D341Med (cell line): ENCODE measurements around the gene OLFML3.

Experiments
- DNase-seq: peaks from one replicate; pipeline ENCODE4 v3.0.0; 2012; ENCODE audit warnings: low spot score

Gene OLFML3

GRCh38 chr1:113949007-113949406, 30.3 kb upstream of the OLFML3 start:
- DNase-seq = no peak

GRCh38 chr1:113950908-113951307, 28.4 kb upstream of the OLFML3 start:
- no peak for DNase-seq

GRCh38 chr1:113951719-113952118, 27.6 kb upstream of the OLFML3 start:
- no peak for DNase-seq

- no peak for DNase-seq
Measured at GRCh38 chr1:113957984-113958383, 21.3 kb upstream of the OLFML3 start.

- DNase-seq = no peak
Measured at GRCh38 chr1:113958691-113959090, 20.6 kb upstream of the OLFML3 start.

GRCh38 chr1:113963281-113963906, 15.9 kb upstream of the OLFML3 start:
- DNase-seq = no peak

- no peak for DNase-seq
Measured at GRCh38 chr1:113965703-113966412, 13.4 kb upstream of the OLFML3 start.

- DNase-seq = no peak
Measured at GRCh38 chr1:113972954-113973353, 6.3 kb upstream of the OLFML3 start.

GRCh38 chr1:113975211-113975895, 3.9 kb upstream of the OLFML3 start:
- DNase-seq = no peak

GRCh38 chr1:113976609-113977278, 2.5 kb upstream of the OLFML3 start:
- no peak for DNase-seq

GRCh38 chr1:113977906-113978305, 1.4 kb upstream of the OLFML3 start:
- no peak for DNase-seq

- no peak for DNase-seq
Measured at GRCh38 chr1:113980110-113980509, 836 bp downstream of the OLFML3 start.

GRCh38 chr1:113981962-113982931, 3.0 kb downstream of the OLFML3 start:
- DNase-seq = no peak

GRCh38 chr1:113982949-113983348, 3.7 kb downstream of the OLFML3 start:
- DNase-seq = no peak

GRCh38 chr1:113983391-113983790, 4.1 kb downstream of the OLFML3 start:
- DNase-seq = no peak

GRCh38 chr1:113983826-113984225, 4.6 kb downstream of the OLFML3 start:
- DNase-seq = no peak

GRCh38 chr1:113984710-113985109, 5.4 kb downstream of the OLFML3 start:
- DNase-seq = no peak

GRCh38 chr1:113986802-113987201, 7.5 kb downstream of the OLFML3 start:
- DNase-seq = no peak

GRCh38 chr1:113987259-113987658, 8.0 kb downstream of the OLFML3 start:
- no peak for DNase-seq

- no peak for DNase-seq
Measured at GRCh38 chr1:113990530-113990929, 11.3 kb downstream of the OLFML3 start.

GRCh38 chr1:113990961-113991360, 11.7 kb downstream of the OLFML3 start:
- DNase-seq = no peak
